Measurements from ENCODE around the gene COX14.

- TF ChIP-seq EZH2phosphoT487 (IDR thresholded peaks at IDR 0.05; ENCODE audit: insufficient read depth, low read depth) (no peak), EZH2 (IDR thresholded peaks at IDR 0.05; ENCODE audit: insufficient read depth, poor library complexity, severe bottlenecking) (no peak)
Observed at GRCh38 chr12:50156641-50157040, 44.6 kb downstream of the COX14 start.
